M059J (cell line): Measurements from ENCODE around the gene HRK. TPM values are rescaled to one million over a fixed set of nuclear protein-coding genes. Genes with fewer than 3 reads are reported as not detected.
A peak's percentile ranks its signal among the peaks of the same experiment; 100 is the strongest.

ENCODE experiments used
- DNase-seq: peaks from one replicate; pipeline ENCODE4 v3.0.0-alpha.2; 2012; ENCODE audit warnings: low read depth
- total RNA-seq: library from RNA; depleted of rRNA; stranded (reverse); fragments of >200 nt; shearing (Covaris generic); gene quantifications from 2 replicates; pipeline ENCODE4 v1.2.3, GENCODE V29; 2014; rRNA removed

HRK gene
- not detected in 2 replicates for total RNA-seq

- DNase-seq, result no peak
Observed at GRCh38 chr12:116881325-116881876, at the start of gene HRK. Gene HRK, minus strand, starts transcription at chr12:116881441. Its CDS starts 134 bp downstream, at chr12:116881307.

- no peak for DNase-seq
Observed at GRCh38 chr12:116929885-116930284, 48.6 kb upstream of the HRK start.

GRCh38 chr12:116928504-116928903 is 47.3 kb upstream of the HRK start:
- DNase-seq, result no peak

- DNase-seq, result no peak
Observed at GRCh38 chr12:116927244-116927940, 46.2 kb upstream of the HRK start.

- DNase-seq, result no peak
Observed at GRCh38 chr12:116926283-116927243, 45.3 kb upstream of the HRK start.

GRCh38 chr12:116924558-116925453 is 43.6 kb upstream of the HRK start:
- DNase-seq, result peak; percentile 91

- no peak for DNase-seq
Observed at GRCh38 chr12:116922194-116922897, 41.1 kb upstream of the HRK start.

GRCh38 chr12:116920939-116921338 is 39.7 kb upstream of the HRK start:
- no peak for DNase-seq

- DNase-seq, result no peak
Observed at GRCh38 chr12:116919706-116920485, 38.7 kb upstream of the HRK start.

GRCh38 chr12:116919247-116919661 is 38.0 kb upstream of the HRK start:
- no peak for DNase-seq

- no peak for DNase-seq
Observed at GRCh38 chr12:116918464-116918863, 37.2 kb upstream of the HRK start.

GRCh38 chr12:116916714-116917114 is 35.5 kb upstream of the HRK start:
- peak; percentile 89 for DNase-seq

- peak; percentile 70 for DNase-seq
Observed at GRCh38 chr12:116916122-116916521, 34.9 kb upstream of the HRK start.

GRCh38 chr12:116915326-116915725 is 34.1 kb upstream of the HRK start:
- no peak for DNase-seq

GRCh38 chr12:116910645-116911451 is 29.6 kb upstream of the HRK start, which contains the start of gene FBXW8:
Gene FBXW8, plus strand, starts transcription at chr12:116910950. Its CDS starts 88 bp downstream, at chr12:116911038.
- DNase-seq, result peak; percentile 63

GRCh38 chr12:116910280-116910644 is 29.0 kb upstream of the HRK start:
- no peak for DNase-seq

- no peak for DNase-seq
Observed at GRCh38 chr12:116906285-116906684, 25.0 kb upstream of the HRK start.

GRCh38 chr12:116903818-116904217 is 22.6 kb upstream of the HRK start:
- DNase-seq, result no peak

GRCh38 chr12:116901612-116902011 is 20.4 kb upstream of the HRK start:
- no peak for DNase-seq
